WTC11 (cell line): ENCODE results near the gene CARMIL3. TPM values are rescaled to one million over a fixed set of nuclear protein-coding genes. Genes with fewer than 3 reads are reported as not detected.
"Not testable (repeated sequence)": the region's sequence is repeated elsewhere in the genome, so short reads cannot be mapped to it uniquely, and the experiment has no call there.

Experiments used
- ATAC-seq: fragments of 200-7000 bp; cut with Tn5 transposase; 2 replicates; pipeline ENCODE4 v1.10.0; 2021; ENCODE audit warnings: mild to moderate bottlenecking, moderate library complexity
- CTCF ChIA-PET: fragments of 300-600 bp; sonication (Branson Sonifier 250); formaldehyde crosslinking; loops from one replicate; lab custom pipeline; 2021; ENCODE audit warnings: antibody characterized with exemption; lab: Charles Lee
- POLR2A ChIA-PET: fragments of 350-600 bp; sonication (Branson Sonifier 250); formaldehyde crosslinking; loops from one replicate; lab custom pipeline; 2021; ENCODE audit warnings: antibody characterized with exemption; lab: Charles Lee
- DNase-seq: peaks from one replicate; pipeline ENCODE4 v3.0.0; 2021; ENCODE audit warnings: low spot score
- H3K27ac Mint-ChIP-seq: 2 replicates; pipeline ENCODE4 v1.8.0; 2021; ENCODE audit warnings: mixed read lengths
- H3K27me3 Mint-ChIP-seq: 2 replicates; pipeline ENCODE4 v1.8.0; 2021; ENCODE audit warnings: low read depth, mild to moderate bottlenecking, moderate library complexity, mixed read lengths
- H3K36me3 Mint-ChIP-seq: 2 replicates; pipeline ENCODE4 v1.8.0; 2021; ENCODE audit warnings: mixed read lengths
- H3K4me1 Mint-ChIP-seq: 2 replicates; pipeline ENCODE4 v1.8.0; 2022; ENCODE audit warnings: mixed read lengths
- H3K4me3 Mint-ChIP-seq: 2 replicates; pipeline ENCODE4 v1.8.0; 2021; ENCODE audit warnings: mild to moderate bottlenecking, moderate library complexity, mixed read lengths
- H3K9me3 Mint-ChIP-seq: 2 replicates; pipeline ENCODE4 v1.8.0; 2021; ENCODE audit warnings: mixed read lengths
- CREM ChIP-seq: sonication (generic); formaldehyde crosslinking; IDR thresholded peaks from 2 replicates; pipeline ENCODE4 v1.8.1; 2022; ENCODE audit warnings: mild to moderate bottlenecking, missing genetic modification reagents, moderate library complexity
- FOXK1 ChIP-seq: sonication (generic); formaldehyde crosslinking; IDR thresholded peaks from 2 replicates; pipeline ENCODE4 v1.8.0; 2022; ENCODE audit warnings: mild to moderate bottlenecking, moderate library complexity, missing genetic modification reagents
- FOXP1 ChIP-seq: sonication (generic); formaldehyde crosslinking; IDR thresholded peaks from 2 replicates; pipeline ENCODE4 v1.8.0; 2022; ENCODE audit warnings: missing genetic modification reagents, mild to moderate bottlenecking, moderate library complexity, borderline replicate concordance
- GTF2I ChIP-seq: fragments of 250-450 bp; sonication (Bioruptor Pico); conservative IDR thresholded peaks from 2 replicates; pipeline ENCODE4 v1.4.0; 2021; ENCODE audit warnings: mild to moderate bottlenecking
- MXD4 ChIP-seq: fragments of 250-450 bp; sonication (Bioruptor Pico); IDR thresholded peaks from 2 replicates; pipeline ENCODE4 v1.8.0; 2021; ENCODE audit warnings: mild to moderate bottlenecking, moderate library complexity, borderline replicate concordance
- NR1H2 ChIP-seq: sonication (generic); formaldehyde crosslinking; IDR thresholded peaks from 2 replicates; pipeline ENCODE4 v1.9.0; 2021; ENCODE audit warnings: mild to moderate bottlenecking, moderate library complexity, missing genetic modification reagents
- ZNF232 ChIP-seq: sonication (generic); formaldehyde crosslinking; IDR thresholded peaks from 2 replicates; pipeline ENCODE4 v1.8.0; 2022; ENCODE audit warnings: mild to moderate bottlenecking, missing genetic modification reagents
- ZNF317 ChIP-seq: sonication (generic); formaldehyde crosslinking; IDR thresholded peaks from 2 replicates; pipeline ENCODE4 v1.8.1; 2023; ENCODE audit warnings: low read depth, mild to moderate bottlenecking, moderate library complexity, missing genetic modification reagents, borderline replicate concordance
- ZNF396 ChIP-seq: fragments of 250-450 bp; sonication (Bioruptor Pico); IDR thresholded peaks from 2 replicates; pipeline ENCODE4 v1.8.0; 2021; ENCODE audit warnings: mild to moderate bottlenecking, moderate library complexity, borderline replicate concordance
- total RNA-seq: library from RNA; stranded (reverse); gene quantifications from 3 replicates; pipeline ENCODE4 v1.2.3, GENCODE V29; 2021
- TF ChIP-seq, protein P1 (sequence below): fragments of 250-450 bp; sonication (Bioruptor Pico); IDR thresholded peaks from 2 replicates; pipeline ENCODE4 v1.8.0; 2021; ENCODE audit warnings: mild to moderate bottlenecking
- TF ChIP-seq, protein P2 (sequence below): sonication (generic); formaldehyde crosslinking; IDR thresholded peaks from 2 replicates; pipeline ENCODE4 v1.8.0; 2022; ENCODE audit warnings: mild to moderate bottlenecking, missing genetic modification reagents
- TF ChIP-seq, protein P3 (sequence below): sonication (generic); formaldehyde crosslinking; IDR thresholded peaks from 2 replicates; pipeline ENCODE4 v1.8.1; 2022; ENCODE audit warnings: mild to moderate bottlenecking, moderate library complexity, missing genetic modification reagents
- TF ChIP-seq, protein P4 (sequence below): sonication (generic); formaldehyde crosslinking; IDR thresholded peaks from 2 replicates; pipeline ENCODE4 v1.8.1; 2023; ENCODE audit warnings: mild to moderate bottlenecking, moderate library complexity, missing genetic modification reagents
- TF ChIP-seq, protein P5 (sequence below): fragments of 200-600 bp; IDR thresholded peaks from 2 replicates; pipeline ENCODE4 v1.8.0; 2022; ENCODE audit warnings: antibody characterized with exemption
- TF ChIP-seq, protein P6 (sequence below): sonication (generic); formaldehyde crosslinking; conservative IDR thresholded peaks from 2 replicates; pipeline ENCODE4 v1.8.1; 2022; ENCODE audit warnings: mild to moderate bottlenecking, missing genetic modification reagents
- TF ChIP-seq, protein P7 (sequence below): sonication (generic); formaldehyde crosslinking; IDR thresholded peaks from 2 replicates; pipeline ENCODE4 v1.8.1; 2023; ENCODE audit warnings: mild to moderate bottlenecking, missing genetic modification reagents, moderate library complexity

Gene CARMIL3
- total RNA-seq, 1 experiment from 2014 or later = 13.0 TPM

DNA sequence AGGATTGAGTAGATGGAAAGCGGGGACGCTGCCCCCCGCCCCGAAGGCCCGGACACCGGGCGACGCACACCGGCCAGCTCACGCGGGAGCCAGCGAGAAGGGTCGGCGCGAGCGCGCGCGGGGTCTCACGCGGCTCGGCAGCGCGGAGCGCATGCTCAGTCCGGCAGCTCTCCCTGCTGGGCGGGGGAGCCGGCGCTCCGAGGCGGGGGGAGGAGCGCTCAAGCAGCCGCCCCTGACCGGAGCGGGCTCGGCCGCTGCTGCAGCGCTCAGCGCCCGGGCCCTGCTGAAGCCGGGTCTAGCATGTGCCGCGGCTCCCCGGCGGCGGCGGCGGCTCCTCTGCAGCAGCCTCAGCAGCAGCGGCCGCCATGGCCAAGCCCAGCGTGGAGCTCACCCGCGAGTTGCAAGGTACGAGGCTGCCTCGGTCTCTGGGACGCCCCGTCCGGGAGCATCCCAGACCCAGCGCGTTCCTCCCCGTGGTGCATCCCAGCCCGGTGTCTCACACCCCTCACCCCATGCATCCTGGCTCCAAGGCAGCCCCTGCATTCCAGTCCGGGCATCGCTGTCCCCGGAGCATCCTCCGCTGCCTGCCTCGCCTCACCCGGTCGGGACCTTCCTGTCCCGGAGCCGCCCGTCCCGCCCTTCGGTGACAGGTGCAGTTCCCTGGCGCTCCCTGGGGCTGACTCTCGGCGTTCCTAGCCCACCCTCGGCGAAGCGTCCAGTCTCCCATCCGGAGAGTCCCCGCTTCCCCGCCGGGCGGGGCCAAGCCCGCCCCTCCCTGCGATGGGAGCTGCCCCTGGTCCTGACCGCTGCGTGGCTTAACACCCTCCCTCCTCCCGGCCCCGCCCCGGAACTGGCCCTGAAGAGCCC lies at the start of gene CARMIL3 (continued):
- TF ChIP-seq ZNF317 (CRISPR knock-in tag) = peak; percentile 48; the same call in 1 of the 2 replicates
- TF ChIP-seq FOXP1 (CRISPR knock-in tag) = peak; percentile 84
- TF ChIP-seq, protein P1, sequence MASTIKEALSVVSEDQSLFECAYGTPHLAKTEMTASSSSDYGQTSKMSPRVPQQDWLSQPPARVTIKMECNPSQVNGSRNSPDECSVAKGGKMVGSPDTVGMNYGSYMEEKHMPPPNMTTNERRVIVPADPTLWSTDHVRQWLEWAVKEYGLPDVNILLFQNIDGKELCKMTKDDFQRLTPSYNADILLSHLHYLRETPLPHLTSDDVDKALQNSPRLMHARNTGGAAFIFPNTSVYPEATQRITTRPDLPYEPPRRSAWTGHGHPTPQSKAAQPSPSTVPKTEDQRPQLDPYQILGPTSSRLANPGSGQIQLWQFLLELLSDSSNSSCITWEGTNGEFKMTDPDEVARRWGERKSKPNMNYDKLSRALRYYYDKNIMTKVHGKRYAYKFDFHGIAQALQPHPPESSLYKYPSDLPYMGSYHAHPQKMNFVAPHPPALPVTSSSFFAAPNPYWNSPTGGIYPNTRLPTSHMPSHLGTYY (CRISPR knock-in tag) = no peak
- peak; percentile 75 for TF ChIP-seq FOXK1
- TF ChIP-seq ZNF396 (CRISPR knock-in tag) = no peak
- TF ChIP-seq ZNF232 (CRISPR knock-in tag) = peak; percentile 69; the same call in 1 of the 2 replicates
- TF ChIP-seq, protein P2, sequence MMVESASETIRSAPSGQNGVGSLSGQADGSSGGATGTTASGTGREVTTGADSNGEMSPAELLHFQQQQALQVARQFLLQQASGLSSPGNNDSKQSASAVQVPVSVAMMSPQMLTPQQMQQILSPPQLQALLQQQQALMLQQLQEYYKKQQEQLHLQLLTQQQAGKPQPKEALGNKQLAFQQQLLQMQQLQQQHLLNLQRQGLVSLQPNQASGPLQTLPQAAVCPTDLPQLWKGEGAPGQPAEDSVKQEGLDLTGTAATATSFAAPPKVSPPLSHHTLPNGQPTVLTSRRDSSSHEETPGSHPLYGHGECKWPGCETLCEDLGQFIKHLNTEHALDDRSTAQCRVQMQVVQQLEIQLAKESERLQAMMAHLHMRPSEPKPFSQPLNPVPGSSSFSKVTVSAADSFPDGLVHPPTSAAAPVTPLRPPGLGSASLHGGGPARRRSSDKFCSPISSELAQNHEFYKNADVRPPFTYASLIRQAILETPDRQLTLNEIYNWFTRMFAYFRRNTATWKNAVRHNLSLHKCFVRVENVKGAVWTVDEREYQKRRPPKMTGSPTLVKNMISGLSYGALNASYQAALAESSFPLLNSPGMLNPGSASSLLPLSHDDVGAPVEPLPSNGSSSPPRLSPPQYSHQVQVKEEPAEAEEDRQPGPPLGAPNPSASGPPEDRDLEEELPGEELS (CRISPR knock-in tag) = peak; percentile 72
- TF ChIP-seq, protein P3, sequence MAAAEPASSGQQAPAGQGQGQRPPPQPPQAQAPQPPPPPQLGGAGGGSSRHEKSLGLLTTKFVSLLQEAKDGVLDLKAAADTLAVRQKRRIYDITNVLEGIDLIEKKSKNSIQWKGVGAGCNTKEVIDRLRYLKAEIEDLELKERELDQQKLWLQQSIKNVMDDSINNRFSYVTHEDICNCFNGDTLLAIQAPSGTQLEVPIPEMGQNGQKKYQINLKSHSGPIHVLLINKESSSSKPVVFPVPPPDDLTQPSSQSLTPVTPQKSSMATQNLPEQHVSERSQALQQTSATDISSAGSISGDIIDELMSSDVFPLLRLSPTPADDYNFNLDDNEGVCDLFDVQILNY = peak; percentile 40
- TF ChIP-seq, protein P4, sequence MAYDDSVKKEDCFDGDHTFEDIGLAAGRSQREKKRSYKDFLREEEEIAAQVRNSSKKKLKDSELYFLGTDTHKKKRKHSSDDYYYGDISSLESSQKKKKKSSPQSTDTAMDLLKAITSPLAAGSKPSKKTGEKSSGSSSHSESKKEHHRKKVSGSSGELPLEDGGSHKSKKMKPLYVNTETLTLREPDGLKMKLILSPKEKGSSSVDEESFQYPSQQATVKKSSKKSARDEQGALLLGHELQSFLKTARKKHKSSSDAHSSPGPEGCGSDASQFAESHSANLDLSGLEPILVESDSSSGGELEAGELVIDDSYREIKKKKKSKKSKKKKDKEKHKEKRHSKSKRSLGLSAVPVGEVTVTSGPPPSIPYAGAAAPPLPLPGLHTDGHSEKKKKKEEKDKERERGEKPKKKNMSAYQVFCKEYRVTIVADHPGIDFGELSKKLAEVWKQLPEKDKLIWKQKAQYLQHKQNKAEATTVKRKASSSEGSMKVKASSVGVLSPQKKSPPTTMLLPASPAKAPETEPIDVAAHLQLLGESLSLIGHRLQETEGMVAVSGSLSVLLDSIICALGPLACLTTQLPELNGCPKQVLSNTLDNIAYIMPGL (CRISPR knock-in tag) = peak; percentile 37; the same call in 1 of the 2 replicates
- TF ChIP-seq NR1H2 (CRISPR knock-in tag) = no peak

DNA sequence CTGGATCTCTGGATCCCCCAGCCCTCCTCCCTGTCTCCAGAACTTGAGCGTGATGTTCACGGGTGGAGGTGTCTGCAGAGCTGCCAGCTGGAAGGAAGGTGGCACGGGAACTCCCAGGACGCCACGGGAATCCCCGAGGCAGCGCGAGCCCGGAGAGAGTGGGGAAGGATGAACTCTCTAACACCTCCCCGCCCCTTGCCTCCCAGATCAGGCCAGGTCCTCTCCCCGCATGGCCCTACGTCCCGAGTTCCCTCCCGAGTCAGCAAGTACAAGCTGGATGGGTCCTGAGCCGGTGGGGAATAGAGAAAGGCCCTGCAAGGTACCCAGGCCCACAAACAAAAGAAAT lies 45.4 kb upstream of the CARMIL3 start:
- ATAC-seq = peak; percentile 28
- H3K36me3 Mint-ChIP-seq, DNase-seq, POLR2A ChIA-PET, H3K4me3 Mint-ChIP-seq, H3K27ac Mint-ChIP-seq, H3K9me3 Mint-ChIP-seq, H3K4me1 Mint-ChIP-seq: not testable (repeated sequence)
- CTCF ChIA-PET = interaction anchor here (1.0 to 2.3 kb wide), 3 partner anchors 52 to 418 kb away, joined by 4 to 5 read pairs (median 4); no protein-coding TSS in a partner anchor
- H3K27me3 Mint-ChIP-seq = peaks cover 24% of the 10 kb centered on the region

DNA sequence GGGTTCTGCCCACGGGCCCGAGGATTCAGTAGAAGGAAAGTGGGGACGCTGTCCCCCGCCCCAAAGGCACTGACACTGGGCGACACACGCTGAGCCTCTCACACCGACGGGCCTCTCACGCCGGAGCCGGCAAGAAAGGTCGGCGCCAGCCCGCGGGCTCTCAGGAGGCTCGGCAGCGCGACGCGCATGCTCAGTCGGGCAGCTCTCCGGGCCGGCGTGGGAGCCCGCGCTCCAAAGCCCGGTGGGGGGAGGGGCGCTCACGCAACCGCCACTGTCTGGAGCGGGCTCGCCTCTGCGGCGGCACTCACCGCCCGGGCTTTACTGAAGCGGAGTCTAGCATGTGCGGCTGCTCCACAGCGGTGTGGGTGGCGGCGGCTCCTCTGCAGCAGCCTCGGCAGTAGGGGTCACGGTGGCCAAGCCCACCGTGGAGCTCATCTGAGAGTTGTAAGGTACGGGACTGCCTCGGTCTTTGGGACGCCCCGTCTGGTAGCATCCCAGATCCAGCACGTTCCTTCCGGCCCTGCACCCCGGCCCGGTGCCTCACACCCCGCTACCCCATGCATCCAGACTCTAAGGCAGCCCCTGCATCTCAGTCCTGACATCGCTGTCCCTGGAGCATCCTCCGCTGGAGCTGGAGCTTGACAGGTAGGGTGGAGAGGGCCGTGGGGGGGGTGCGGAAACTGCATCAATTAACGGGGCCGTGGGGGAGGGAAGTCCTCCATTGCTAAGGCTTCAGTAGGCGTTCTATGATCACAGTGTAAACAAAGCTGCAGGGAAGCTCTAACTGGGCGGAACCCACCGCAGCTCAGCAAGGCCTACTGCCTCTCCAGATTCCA lies 44.8 kb upstream of the CARMIL3 start:
- ATAC-seq = peak; percentile 76

DNA sequence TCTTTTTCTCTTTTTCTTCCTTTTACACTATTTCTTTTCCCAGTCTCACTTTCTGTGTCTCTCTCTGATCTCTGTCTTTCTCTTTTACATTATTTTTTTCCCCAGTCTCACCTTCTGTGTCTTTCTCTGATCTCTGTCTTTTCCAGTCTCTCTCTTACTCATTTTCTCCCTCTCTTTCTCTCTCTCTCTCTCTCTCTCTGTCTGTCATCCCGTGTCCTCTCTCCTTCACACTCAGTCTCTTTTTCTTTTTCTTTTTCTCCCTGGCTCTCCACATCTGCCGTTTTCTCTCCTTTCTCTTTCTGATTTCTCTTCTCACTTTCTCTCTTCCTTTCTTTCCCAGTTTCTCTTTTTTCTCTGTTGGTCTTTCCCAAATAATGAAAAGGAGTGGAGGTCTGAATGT lies 40.8 kb upstream of the CARMIL3 start:
- POLR2A ChIA-PET = no interaction called here
- no peak overlapping the region for H3K27ac Mint-ChIP-seq
- DNase-seq (no peak), ATAC-seq (no peak)
- H3K4me1 Mint-ChIP-seq = peaks cover 5% of the 10 kb centered on the region; the same call in 1 of the 2 replicates
- no peaks in the 10 kb centered on the region for H3K36me3 Mint-ChIP-seq
- CTCF ChIA-PET = interaction anchor here (1.1 to 1.4 kb wide), 2 partner anchors 23 to 345 kb away, joined by 3 to 6 read pairs; no protein-coding TSS in a partner anchor
- peaks cover 24% of the 10 kb centered on the region for H3K27me3 Mint-ChIP-seq
- H3K4me3 Mint-ChIP-seq = no peak overlapping the region
- H3K9me3 Mint-ChIP-seq = no peaks in the 10 kb centered on the region
- TF ChIP-seq, protein P5, sequence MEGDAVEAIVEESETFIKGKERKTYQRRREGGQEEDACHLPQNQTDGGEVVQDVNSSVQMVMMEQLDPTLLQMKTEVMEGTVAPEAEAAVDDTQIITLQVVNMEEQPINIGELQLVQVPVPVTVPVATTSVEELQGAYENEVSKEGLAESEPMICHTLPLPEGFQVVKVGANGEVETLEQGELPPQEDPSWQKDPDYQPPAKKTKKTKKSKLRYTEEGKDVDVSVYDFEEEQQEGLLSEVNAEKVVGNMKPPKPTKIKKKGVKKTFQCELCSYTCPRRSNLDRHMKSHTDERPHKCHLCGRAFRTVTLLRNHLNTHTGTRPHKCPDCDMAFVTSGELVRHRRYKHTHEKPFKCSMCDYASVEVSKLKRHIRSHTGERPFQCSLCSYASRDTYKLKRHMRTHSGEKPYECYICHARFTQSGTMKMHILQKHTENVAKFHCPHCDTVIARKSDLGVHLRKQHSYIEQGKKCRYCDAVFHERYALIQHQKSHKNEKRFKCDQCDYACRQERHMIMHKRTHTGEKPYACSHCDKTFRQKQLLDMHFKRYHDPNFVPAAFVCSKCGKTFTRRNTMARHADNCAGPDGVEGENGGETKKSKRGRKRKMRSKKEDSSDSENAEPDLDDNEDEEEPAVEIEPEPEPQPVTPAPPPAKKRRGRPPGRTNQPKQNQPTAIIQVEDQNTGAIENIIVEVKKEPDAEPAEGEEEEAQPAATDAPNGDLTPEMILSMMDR = no peak
- TF ChIP-seq GTF2I (CRISPR knock-in tag) = no peak
- TF ChIP-seq, protein P6, sequence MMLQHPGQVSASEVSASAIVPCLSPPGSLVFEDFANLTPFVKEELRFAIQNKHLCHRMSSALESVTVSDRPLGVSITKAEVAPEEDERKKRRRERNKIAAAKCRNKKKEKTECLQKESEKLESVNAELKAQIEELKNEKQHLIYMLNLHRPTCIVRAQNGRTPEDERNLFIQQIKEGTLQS (CRISPR knock-in tag) = no peak
- no peak for TF ChIP-seq CREM (CRISPR knock-in tag)
- TF ChIP-seq ZNF232 (CRISPR knock-in tag) = no peak
- TF ChIP-seq MXD4 (CRISPR knock-in tag) = no peak
- TF ChIP-seq, protein P7, sequence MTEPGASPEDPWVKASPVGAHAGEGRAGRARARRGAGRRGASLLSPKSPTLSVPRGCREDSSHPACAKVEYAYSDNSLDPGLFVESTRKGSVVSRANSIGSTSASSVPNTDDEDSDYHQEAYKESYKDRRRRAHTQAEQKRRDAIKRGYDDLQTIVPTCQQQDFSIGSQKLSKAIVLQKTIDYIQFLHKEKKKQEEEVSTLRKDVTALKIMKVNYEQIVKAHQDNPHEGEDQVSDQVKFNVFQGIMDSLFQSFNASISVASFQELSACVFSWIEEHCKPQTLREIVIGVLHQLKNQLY (CRISPR knock-in tag) = no peak

More for the DNA sequence above, 44.8 kb upstream of the CARMIL3 start:
- not testable (repeated sequence) for H3K4me1 Mint-ChIP-seq, H3K27ac Mint-ChIP-seq, H3K36me3 Mint-ChIP-seq, H3K9me3 Mint-ChIP-seq
- Mint-ChIP-seq H3K4me3 (peak overlapping the region; percentile 50), H3K27me3 (peaks cover 24% of the 10 kb centered on the region)
- ChIA-PET CTCF (interaction anchor here (1.0 to 2.3 kb wide), 3 partner anchors 51 to 418 kb away, joined by 4 to 5 read pairs (median 4); no protein-coding TSS in a partner anchor), POLR2A (interaction anchor here (0.6 kb wide), 1 partner anchor 498 kb away, joined by 3 read pairs; no protein-coding TSS in a partner anchor)
- DNase-seq = peak; percentile 65
